A673 (cell line): ENCODE data around the gene BARX2. TPM values are rescaled to one million over a fixed set of nuclear protein-coding genes. Genes with fewer than 3 reads are reported as not detected.

Experiments used
- BruUV-seq: library from RNA; stranded (reverse); fragments of 400-500 nt; replicated peaks from 2 replicates; lab custom pipeline; 2021; lab: Mats Ljungman, UMichigan
- CTCF ChIA-PET: fragments of 300-600 bp; sonication (Branson Sonifier 250); formaldehyde crosslinking; loops from one replicate; lab custom pipeline; 2022; ENCODE audit warnings: antibody characterized with exemption; lab: Charles Lee
- POLR2A ChIA-PET: fragments of 300-600 bp; sonication (Branson Sonifier 250); formaldehyde crosslinking; loops from one replicate; lab custom pipeline; 2022; ENCODE audit warnings: antibody characterized with exemption; ENCODE audit not compliant: low non-redundant PET; lab: Charles Lee
- DNase-seq: peaks from one replicate; pipeline ENCODE4 v3.0.0-alpha.2; 2015; ENCODE audit warnings: low spot score
- H3K27ac ChIP-seq: fragments of 200-600 bp; sonication (generic); 2 replicates; pipeline ENCODE4 v1.5.1; 2016; ENCODE audit warnings: mixed run types, low read depth, mild to moderate bottlenecking, mixed read lengths, antibody characterized with exemption, low read length; ENCODE audit not compliant: poor library complexity, severe bottlenecking
- H3K27me3 ChIP-seq: fragments of 200-600 bp; sonication (generic); replicated peaks from 2 replicates; pipeline ENCODE4 v1.6.1; 2017; ENCODE audit warnings: mixed run types, low read depth, mild to moderate bottlenecking, mixed read lengths, antibody characterized with exemption, low read length; ENCODE audit not compliant: insufficient read depth, poor library complexity
- H3K36me3 ChIP-seq: fragments of 200-600 bp; sonication (generic); 2 replicates; pipeline ENCODE4 v1.6.1; 2016; ENCODE audit warnings: mixed run types, mild to moderate bottlenecking, mixed read lengths, antibody characterized with exemption, low read length; ENCODE audit not compliant: insufficient read depth, poor library complexity, severe bottlenecking
- H3K4me1 ChIP-seq: fragments of 200-600 bp; sonication (generic); 2 replicates; pipeline ENCODE4 v1.6.1; 2017; ENCODE audit warnings: mixed run types, mild to moderate bottlenecking, mixed read lengths, antibody characterized with exemption, low read length; ENCODE audit not compliant: insufficient read depth, poor library complexity, severe bottlenecking
- H3K4me3 ChIP-seq: fragments of 200-600 bp; sonication (generic); 2 replicates; pipeline ENCODE4 v1.5.1; 2016; ENCODE audit warnings: low read depth, mixed run types, mild to moderate bottlenecking, mixed read lengths, low read length; ENCODE audit not compliant: poor library complexity, severe bottlenecking
- H3K9me3 ChIP-seq: fragments of 200-600 bp; sonication (generic); 2 replicates; pipeline ENCODE4 v1.6.1; 2016; ENCODE audit warnings: mixed run types, low read depth, mild to moderate bottlenecking, mixed read lengths, antibody characterized with exemption, low read length; ENCODE audit not compliant: poor library complexity, severe bottlenecking
- CTCF ChIP-seq: fragments of 300-800, 200-600 bp; sonication (generic); conservative IDR thresholded peaks from 2 replicates; pipeline ENCODE4 v1.5.1; 2017; ENCODE audit warnings: low read depth, mild to moderate bottlenecking, antibody characterized with exemption, low read length, moderate library complexity, mixed read lengths
- EZH2 ChIP-seq: fragments of 200-600 bp; sonication (generic); IDR thresholded peaks from 2 replicates; pipeline ENCODE4 v1.6.1; 2017; ENCODE audit warnings: borderline replicate concordance, low read depth, mild to moderate bottlenecking, mixed read lengths, antibody characterized with exemption, low read length; ENCODE audit not compliant: poor library complexity, severe bottlenecking
- intact Hi-C: fragments of 100-400 bp; cut with micrococcal nuclease; formaldehyde crosslinking; loops from one replicate; pipeline ENCODE4 v1.10.0; 2022; ENCODE audit not compliant: unreplicated experiment
- total RNA-seq: library from RNA; stranded (reverse); gene quantifications from 2 replicates; pipeline ENCODE4 v1.2.3, GENCODE V29; 2021

BARX2 gene
- total RNA-seq, 1 experiment from 2014 or later = 36.4 TPM

DNA sequence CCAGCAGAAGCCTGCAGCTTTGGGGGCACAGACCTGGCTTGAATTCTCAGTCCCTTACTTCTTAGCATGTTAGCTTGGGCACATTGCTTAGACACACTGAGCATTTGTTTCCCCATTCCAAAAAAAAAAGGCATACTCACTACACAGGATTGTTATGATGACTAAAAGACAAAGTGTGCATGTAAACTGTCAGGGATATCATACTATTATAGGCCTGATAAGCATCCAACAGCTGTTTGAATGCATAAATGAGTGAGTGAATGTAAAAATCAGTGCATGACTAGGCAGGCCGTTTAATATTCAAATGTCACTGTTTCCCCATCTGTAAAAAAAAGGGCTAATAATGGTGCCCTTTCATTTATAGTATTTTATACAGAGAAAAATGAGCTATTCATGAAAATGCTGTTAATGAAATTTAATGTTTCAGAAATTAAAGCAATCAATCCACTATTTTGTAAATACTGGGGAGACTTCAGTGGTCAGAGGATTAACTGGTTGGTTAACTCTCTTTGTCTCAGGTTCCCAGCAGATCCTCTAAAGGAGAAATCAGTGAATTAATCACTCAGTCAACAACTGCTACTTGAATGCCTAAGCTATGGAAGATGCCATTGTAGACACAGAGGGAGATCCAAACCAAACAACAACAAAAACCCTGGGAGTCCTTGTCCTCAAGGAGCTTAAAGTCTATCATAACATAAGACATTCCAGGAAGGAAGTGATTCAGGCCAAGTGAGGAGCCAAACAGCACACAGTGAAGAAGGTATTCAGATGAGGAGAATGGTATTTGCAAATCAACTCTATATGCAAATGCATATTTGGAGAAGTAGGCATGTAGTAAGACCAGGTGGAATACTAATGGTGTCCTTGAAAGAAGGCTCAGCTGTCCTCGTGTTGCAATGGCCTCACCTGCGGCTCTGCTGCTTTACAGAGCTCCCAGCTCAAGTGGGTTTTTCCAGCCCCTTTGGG is 26.8 kb downstream of the BARX2 start:
- CTCF ChIA-PET = no interaction called here
- TF ChIP-seq EZH2 (no peak), CTCF (no peak)
- Histone ChIP-seq H3K4me1 (peaks cover 19% of the 10 kb centered on the region), H3K36me3 (no peaks in the 10 kb centered on the region), H3K27ac (no peak overlapping the region), H3K27me3 (no peaks in the 10 kb centered on the region), H3K9me3 (peaks cover 5% of the 10 kb centered on the region), H3K4me3 (no peak overlapping the region)
- intact Hi-C loops = no loop called here
- no TSS peak for BruUV-seq
- no peak for DNase-seq
- POLR2A ChIA-PET = no interaction called here

- no peaks in the 10 kb centered on the region for H3K36me3 ChIP-seq
- no peaks in the 10 kb centered on the region for H3K9me3 ChIP-seq
- H3K27ac ChIP-seq = no peak overlapping the region
- TF ChIP-seq CTCF = no peak
- no peak for TF ChIP-seq EZH2
- POLR2A ChIA-PET = no interaction called here
- CTCF ChIA-PET = no interaction called here
- H3K4me3 ChIP-seq = no peak overlapping the region
- no peaks in the 10 kb centered on the region for H3K27me3 ChIP-seq
- no peak for DNase-seq
- no TSS peak for BruUV-seq
- intact Hi-C loops = no loop called here
- H3K4me1 ChIP-seq = peaks cover 19% of the 10 kb centered on the region
Measured at GRCh38 chr11:129404731-129405130, 29.1 kb downstream of the BARX2 start.

GRCh38 chr11:129408865-129409444 is 33.3 kb downstream of the BARX2 start:
- no peaks in the 10 kb centered on the region for H3K27me3 ChIP-seq
- no peak overlapping the region for H3K27ac ChIP-seq
- no peak for TF ChIP-seq CTCF
- no peak for TF ChIP-seq EZH2
- intact Hi-C loops = no loop called here
- H3K9me3 ChIP-seq = no peaks in the 10 kb centered on the region
- ChIA-PET POLR2A (no interaction called here), CTCF (no interaction called here)
- peaks cover 11% of the 10 kb centered on the region for H3K4me1 ChIP-seq
- BruUV-seq = no TSS peak
- DNase-seq = no peak
- H3K36me3 ChIP-seq = no peaks in the 10 kb centered on the region
- no peak overlapping the region for H3K4me3 ChIP-seq
